ENCODE data around the gene SOX5.

DNA sequence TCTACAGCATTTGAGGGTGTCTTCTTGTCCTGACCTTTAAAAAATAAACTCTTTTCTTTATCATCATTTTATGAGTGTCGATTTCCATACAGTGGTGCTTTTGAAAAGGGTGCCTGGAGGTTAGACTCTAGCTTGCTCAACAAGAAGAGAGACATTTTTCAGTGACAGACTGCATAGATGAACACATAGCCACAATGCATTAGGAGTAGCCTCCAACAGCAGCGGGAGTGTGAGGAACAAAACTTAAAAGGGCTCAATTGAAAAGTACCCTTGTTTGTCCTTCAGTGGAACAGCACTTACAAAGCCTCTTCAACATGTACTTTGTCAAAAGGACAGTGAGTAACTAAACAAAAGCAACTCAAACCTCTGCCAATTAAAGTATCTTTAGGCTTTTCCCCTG is 119.3 kb downstream of the SOX5 start:
- TF ChIP-seq, protein P1, sequence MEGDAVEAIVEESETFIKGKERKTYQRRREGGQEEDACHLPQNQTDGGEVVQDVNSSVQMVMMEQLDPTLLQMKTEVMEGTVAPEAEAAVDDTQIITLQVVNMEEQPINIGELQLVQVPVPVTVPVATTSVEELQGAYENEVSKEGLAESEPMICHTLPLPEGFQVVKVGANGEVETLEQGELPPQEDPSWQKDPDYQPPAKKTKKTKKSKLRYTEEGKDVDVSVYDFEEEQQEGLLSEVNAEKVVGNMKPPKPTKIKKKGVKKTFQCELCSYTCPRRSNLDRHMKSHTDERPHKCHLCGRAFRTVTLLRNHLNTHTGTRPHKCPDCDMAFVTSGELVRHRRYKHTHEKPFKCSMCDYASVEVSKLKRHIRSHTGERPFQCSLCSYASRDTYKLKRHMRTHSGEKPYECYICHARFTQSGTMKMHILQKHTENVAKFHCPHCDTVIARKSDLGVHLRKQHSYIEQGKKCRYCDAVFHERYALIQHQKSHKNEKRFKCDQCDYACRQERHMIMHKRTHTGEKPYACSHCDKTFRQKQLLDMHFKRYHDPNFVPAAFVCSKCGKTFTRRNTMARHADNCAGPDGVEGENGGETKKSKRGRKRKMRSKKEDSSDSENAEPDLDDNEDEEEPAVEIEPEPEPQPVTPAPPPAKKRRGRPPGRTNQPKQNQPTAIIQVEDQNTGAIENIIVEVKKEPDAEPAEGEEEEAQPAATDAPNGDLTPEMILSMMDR (IDR thresholded peaks at IDR 0.05), result no peak
- no peak for TF ChIP-seq EZH2 (IDR thresholded peaks at IDR 0.05; ENCODE audit: borderline replicate concordance, insufficient read depth, low read depth, low read length, poor library complexity, severe bottlenecking)

All from B cell (primary cell).